Esophagus squamous epithelium (tissue), 5 donors: ENCODE results near the gene FAM210B. TPM values are rescaled to one million over a fixed set of nuclear protein-coding genes. Genes with fewer than 3 reads are reported as not detected.

Source experiments
- DNase-seq: peaks from one replicate; lab custom pipeline; 2025; lab: John Stamatoyannopoulos, UW
- H3K27ac ChIP-seq, 4 donors: fragments of 200-600 bp; sonication (generic); one replicate each; pipeline ENCODE4 v1.5.1; 2016 to 2019; ENCODE audit warnings: mild to moderate bottlenecking in 1 of 4
- H3K27me3 ChIP-seq, 4 donors: fragments of 200-600 bp; sonication (generic); 1 replicate in 3 of 4; 2 replicates in 1 of 4; pipeline versions ENCODE4 v1.5.1 to v1.6.0; 2017 to 2021; ENCODE audit warnings: antibody characterized with exemption in 1 of 4
- H3K36me3 ChIP-seq, 3 donors: fragments of 200-600 bp; sonication (generic); one replicate each; pipeline ENCODE4 v1.5.1; 2016 to 2019
- H3K4me1 ChIP-seq, 3 donors: fragments of 200-600 bp; sonication (generic); one replicate each; pipeline ENCODE4 v1.5.1; 2017 to 2019
- H3K4me3 ChIP-seq, 4 donors: fragments of 200-600 bp; sonication (generic); 1 replicate in 3 of 4; 2 replicates in 1 of 4; pipeline ENCODE4 v1.5.1; 2016 to 2019; ENCODE audit warnings: mild to moderate bottlenecking in 2 of 4, moderate library complexity in 1 of 4
- H3K9me3 ChIP-seq, 3 donors: fragments of 200-600 bp; sonication (generic); one replicate each; pipeline ENCODE4 v1.5.1; 2016 to 2019
- CTCF ChIP-seq, 6 experiments: fragments of 450-650 bp in 4 of 6; fragments of 200-600 bp in 2 of 6; sonication (generic) in 2 of 6; IDR thresholded peaks; one replicate each; pipeline ENCODE4 v1.5.1; 2016 to 2019; ENCODE audit warnings: antibody characterized with exemption in 6 of 6, mild to moderate bottlenecking in 4 of 6, moderate library complexity in 4 of 6
- POLR2A ChIP-seq, 4 donors: fragments of 450-650 bp; IDR thresholded peaks; one replicate each; pipeline ENCODE4 v1.6.1; 2017; ENCODE audit warnings: antibody characterized with exemption in 4 of 4, mild to moderate bottlenecking in 4 of 4, moderate library complexity in 3 of 4
- WGBS, 2 donors: methylation state at CpG; one replicate each; pipeline ENCODE4 v1.1.5; 2018; 5-methylcytosine and 5-hydroxymethylcytosine counted together
- intact Hi-C: fragments of 100-400 bp; cut with DNase I; formaldehyde crosslinking; loops from one replicate; pipeline ENCODE4 v1.15.0; 2022
- total RNA-seq, 4 donors: library from RNA; depleted of rRNA; stranded (reverse); fragments of >200 nt; gene quantifications; one replicate each; pipeline ENCODE4 v1.1.0, GENCODE V29; 2016
- donor health status: DM: yes; HTN: yes; CAD: no.

FAM210B gene
- total RNA-seq, 4 donors from 2014 or later: 14.0 to 46.2 (median 29.1) TPM

GRCh38 chr20:56412473-56412790, 53.7 kb downstream of the FAM210B start:
- Histone ChIP-seq H3K4me1 (peaks cover 0 to 18% (median 7%) of the 10 kb centered on the region in 3 donors), H3K27me3 (no peaks in the 10 kb centered on the region), H3K9me3 (no peaks in the 10 kb centered on the region), H3K27ac (peak overlapping the region; percentile 36 to 80 (median 64)), H3K36me3 (peaks cover 0 to 20% (median 2%) of the 10 kb centered on the region in 3 donors), H3K4me3 (peak overlapping the region in 3 of 4 donors; percentile 17 to 47 (median 17))
- no peak for DNase-seq
- intact Hi-C loops: no loop called here
- WGBS, 2 donors: 84 to 88% methylated on average over 7 of the region's 7 CpGs
- TF ChIP-seq CTCF (IDR thresholded peaks at IDR 0.05) (no peak), POLR2A (IDR thresholded peaks at IDR 0.05) (no peak)

GRCh38 chr20:56412949-56413348, 54.2 kb downstream of the FAM210B start:
- WGBS, 2 donors: 96 to 100% methylated on average over 3 of the region's 3 CpGs

GRCh38 chr20:56414842-56415765, 56.3 kb downstream of the FAM210B start:
- no peak overlapping the region for H3K4me3 ChIP-seq

More at GRCh38 chr20:56412949-56413348, 54.2 kb downstream of the FAM210B start:
- Histone ChIP-seq H3K36me3 (peaks cover 0 to 15% (median 0%) of the 10 kb centered on the region in 3 donors), H3K9me3 (no peaks in the 10 kb centered on the region), H3K27me3 (no peaks in the 10 kb centered on the region), H3K4me1 (peaks cover 0 to 18% (median 7%) of the 10 kb centered on the region in 3 donors), H3K27ac (peak overlapping the region; percentile 36 to 80 (median 64)), H3K4me3 (peak overlapping the region in 2 of 4 donors; percentile 17 to 47)
- TF ChIP-seq POLR2A (IDR thresholded peaks at IDR 0.05) (no peak), CTCF (IDR thresholded peaks at IDR 0.05) (no peak)
- intact Hi-C loops: no loop called here
- no peak for DNase-seq

GRCh38 chr20:56417402-56417801, 58.6 kb downstream of the FAM210B start:
- no peak for TF ChIP-seq CTCF (IDR thresholded peaks at IDR 0.05)
- TF ChIP-seq POLR2A (IDR thresholded peaks at IDR 0.05): no peak
- no peak for DNase-seq
- Histone ChIP-seq H3K27ac (peak overlapping the region in 2 of 4 donors; percentile 63 to 77), H3K27me3 (no peaks in the 10 kb centered on the region), H3K9me3 (no peaks in the 10 kb centered on the region), H3K36me3 (no peaks in the 10 kb centered on the region), H3K4me1 (peaks cover 0 to 27% (median 0%) of the 10 kb centered on the region in 3 donors), H3K4me3 (no peak overlapping the region)
- WGBS, 2 donors: 82 to 96% methylated on average over 6 to 7 of the region's 7 CpGs
- intact Hi-C loops: no loop called here

More at GRCh38 chr20:56414842-56415765, 56.3 kb downstream of the FAM210B start:
- TF ChIP-seq POLR2A (IDR thresholded peaks at IDR 0.05) (no peak), CTCF (IDR thresholded peaks at IDR 0.05) (no peak)
- H3K36me3 ChIP-seq: no peaks in the 10 kb centered on the region
- no peak for DNase-seq
- WGBS, 2 donors: 74 to 83% methylated on average over 11 to 12 of the region's 12 CpGs
- intact Hi-C loops: no loop called here
- no peaks in the 10 kb centered on the region for H3K9me3 ChIP-seq
- H3K27me3 ChIP-seq: no peaks in the 10 kb centered on the region
- H3K27ac ChIP-seq: peak overlapping the region in 1 of 4 donors; percentile 12
- peaks cover 0 to 35% (median 7%) of the 10 kb centered on the region in 3 donors for H3K4me1 ChIP-seq

- WGBS, 2 donors: 72 to 100% methylated on average over 2 to 4 of the region's 4 CpGs
- no peak for DNase-seq
- Histone ChIP-seq H3K4me3 (no peak overlapping the region), H3K36me3 (no peaks in the 10 kb centered on the region), H3K9me3 (no peaks in the 10 kb centered on the region), H3K27me3 (no peaks in the 10 kb centered on the region), H3K27ac (peak overlapping the region in 3 of 4 donors; percentile 63 to 77 (median 64)), H3K4me1 (peaks cover 0 to 27% (median 0%) of the 10 kb centered on the region in 3 donors)
- TF ChIP-seq POLR2A (IDR thresholded peaks at IDR 0.05): no peak
- no peak for TF ChIP-seq CTCF (IDR thresholded peaks at IDR 0.05)
- intact Hi-C loops: no loop called here
Observed at GRCh38 chr20:56417911-56418310, 59.1 kb downstream of the FAM210B start.
